ENCODE data around the gene SLITRK3. TPM values are rescaled to one million over a fixed set of nuclear protein-coding genes. Genes with fewer than 3 reads are reported as not detected.

SLITRK3 gene, protein sequence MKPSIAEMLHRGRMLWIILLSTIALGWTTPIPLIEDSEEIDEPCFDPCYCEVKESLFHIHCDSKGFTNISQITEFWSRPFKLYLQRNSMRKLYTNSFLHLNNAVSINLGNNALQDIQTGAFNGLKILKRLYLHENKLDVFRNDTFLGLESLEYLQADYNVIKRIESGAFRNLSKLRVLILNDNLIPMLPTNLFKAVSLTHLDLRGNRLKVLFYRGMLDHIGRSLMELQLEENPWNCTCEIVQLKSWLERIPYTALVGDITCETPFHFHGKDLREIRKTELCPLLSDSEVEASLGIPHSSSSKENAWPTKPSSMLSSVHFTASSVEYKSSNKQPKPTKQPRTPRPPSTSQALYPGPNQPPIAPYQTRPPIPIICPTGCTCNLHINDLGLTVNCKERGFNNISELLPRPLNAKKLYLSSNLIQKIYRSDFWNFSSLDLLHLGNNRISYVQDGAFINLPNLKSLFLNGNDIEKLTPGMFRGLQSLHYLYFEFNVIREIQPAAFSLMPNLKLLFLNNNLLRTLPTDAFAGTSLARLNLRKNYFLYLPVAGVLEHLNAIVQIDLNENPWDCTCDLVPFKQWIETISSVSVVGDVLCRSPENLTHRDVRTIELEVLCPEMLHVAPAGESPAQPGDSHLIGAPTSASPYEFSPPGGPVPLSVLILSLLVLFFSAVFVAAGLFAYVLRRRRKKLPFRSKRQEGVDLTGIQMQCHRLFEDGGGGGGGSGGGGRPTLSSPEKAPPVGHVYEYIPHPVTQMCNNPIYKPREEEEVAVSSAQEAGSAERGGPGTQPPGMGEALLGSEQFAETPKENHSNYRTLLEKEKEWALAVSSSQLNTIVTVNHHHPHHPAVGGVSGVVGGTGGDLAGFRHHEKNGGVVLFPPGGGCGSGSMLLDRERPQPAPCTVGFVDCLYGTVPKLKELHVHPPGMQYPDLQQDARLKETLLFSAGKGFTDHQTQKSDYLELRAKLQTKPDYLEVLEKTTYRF
- polyA plus RNA-seq (2012; ENCODE audit: insufficient read depth, insufficient read length, low read depth), result not detected

GRCh38 chr3:165195640-165196576 is at the start of gene SLITRK3:
TSS of gene SLITRK3 (minus strand) at chr3:165196384. CDS start at chr3:165190830, 5,554 bp downstream.
- TF ChIP-seq, protein P1, sequence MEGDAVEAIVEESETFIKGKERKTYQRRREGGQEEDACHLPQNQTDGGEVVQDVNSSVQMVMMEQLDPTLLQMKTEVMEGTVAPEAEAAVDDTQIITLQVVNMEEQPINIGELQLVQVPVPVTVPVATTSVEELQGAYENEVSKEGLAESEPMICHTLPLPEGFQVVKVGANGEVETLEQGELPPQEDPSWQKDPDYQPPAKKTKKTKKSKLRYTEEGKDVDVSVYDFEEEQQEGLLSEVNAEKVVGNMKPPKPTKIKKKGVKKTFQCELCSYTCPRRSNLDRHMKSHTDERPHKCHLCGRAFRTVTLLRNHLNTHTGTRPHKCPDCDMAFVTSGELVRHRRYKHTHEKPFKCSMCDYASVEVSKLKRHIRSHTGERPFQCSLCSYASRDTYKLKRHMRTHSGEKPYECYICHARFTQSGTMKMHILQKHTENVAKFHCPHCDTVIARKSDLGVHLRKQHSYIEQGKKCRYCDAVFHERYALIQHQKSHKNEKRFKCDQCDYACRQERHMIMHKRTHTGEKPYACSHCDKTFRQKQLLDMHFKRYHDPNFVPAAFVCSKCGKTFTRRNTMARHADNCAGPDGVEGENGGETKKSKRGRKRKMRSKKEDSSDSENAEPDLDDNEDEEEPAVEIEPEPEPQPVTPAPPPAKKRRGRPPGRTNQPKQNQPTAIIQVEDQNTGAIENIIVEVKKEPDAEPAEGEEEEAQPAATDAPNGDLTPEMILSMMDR (IDR thresholded peaks at IDR 0.05; ENCODE audit: low read depth, low read length), result no peak
- H3K4me3 ChIP-seq (ENCODE audit: low read depth, low read length), result peak within 1 kb of the TSS; percentile 53
- H3K4me1 ChIP-seq, result peaks cover 5% of the 10 kb centered on the region; the same call in 1 of the 2 replicates
- H3K9me3 ChIP-seq, result no peaks in the 10 kb centered on the region
- no peaks in the 10 kb centered on the region for H3K36me3 ChIP-seq
- DNase-seq, result peak; percentile 4
- H3K27me3 ChIP-seq, result peaks cover 78% of the 10 kb centered on the region

DNA sequence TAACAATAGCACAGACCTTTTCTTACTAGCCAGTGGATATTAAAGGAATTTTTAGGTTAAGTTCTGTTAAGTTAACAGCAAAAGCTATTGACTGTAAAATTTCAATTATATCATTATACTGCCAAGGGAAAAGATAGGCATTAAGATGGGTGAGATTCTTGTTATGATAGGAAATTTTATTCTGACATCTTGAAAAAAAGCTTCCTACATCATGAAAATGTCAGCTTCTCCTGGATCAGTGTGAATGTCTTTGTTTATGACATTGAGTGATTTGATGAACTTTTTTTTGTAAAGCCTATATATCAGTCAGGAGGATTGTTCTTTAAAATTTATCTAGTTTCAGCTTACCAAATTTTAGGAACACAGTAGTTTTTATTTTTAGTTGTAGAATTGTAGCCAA is 47.4 kb upstream of the SLITRK3 start:
- Histone ChIP-seq H3K27me3 (no peaks in the 10 kb centered on the region; the same call in 1 of the 2 replicates), H3K4me1 (no peaks in the 10 kb centered on the region), H3K36me3 (no peaks in the 10 kb centered on the region), H3K4me3 (ENCODE audit: low read depth, low read length) (no peak overlapping the region), H3K9me3 (no peaks in the 10 kb centered on the region)
- DNase-seq, result no peak
- TF ChIP-seq, protein P1 (IDR thresholded peaks at IDR 0.05; ENCODE audit: low read depth, low read length), result no peak

DNA sequence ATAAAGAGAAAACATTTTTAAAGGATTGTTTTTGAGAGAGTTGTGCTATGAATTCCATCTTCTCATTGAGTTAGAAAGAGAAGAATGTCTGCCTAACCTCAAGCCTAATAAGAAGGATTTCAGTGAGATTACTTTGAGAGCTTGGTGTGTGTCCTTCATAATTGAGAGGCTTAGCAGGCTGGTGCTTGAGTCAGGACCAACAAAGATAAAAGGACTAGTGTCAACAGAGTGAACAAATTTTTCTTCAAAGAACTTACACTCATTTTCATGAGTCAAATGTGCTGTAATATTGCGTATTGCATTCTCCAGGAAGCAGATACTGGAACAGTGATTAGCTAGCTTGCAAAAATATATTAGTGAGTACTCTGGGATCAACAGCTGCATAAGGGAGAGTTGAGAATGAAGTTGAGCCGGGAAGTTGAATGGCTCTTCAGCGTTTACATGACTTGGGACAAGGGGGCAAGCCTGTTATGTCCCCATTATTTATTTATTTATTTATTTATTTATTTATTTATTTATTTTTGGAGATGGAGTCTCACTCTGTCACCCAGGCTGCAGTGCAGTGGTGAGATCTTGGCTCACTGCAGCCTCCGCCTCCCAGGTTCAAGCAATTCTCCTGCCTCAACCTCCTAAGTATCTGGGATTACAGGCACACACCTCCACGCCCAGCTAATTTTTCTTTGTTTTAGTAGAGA is 37.5 kb upstream of the SLITRK3 start:
- no peaks in the 10 kb centered on the region for H3K9me3 ChIP-seq
- DNase-seq, result no peak
- H3K4me1 ChIP-seq, result no peaks in the 10 kb centered on the region
- no peaks in the 10 kb centered on the region for H3K27me3 ChIP-seq
- no peak overlapping the region for H3K4me3 ChIP-seq (ENCODE audit: low read depth, low read length)
- H3K36me3 ChIP-seq, result no peaks in the 10 kb centered on the region
- TF ChIP-seq, protein P1 (IDR thresholded peaks at IDR 0.05; ENCODE audit: low read depth, low read length), result no peak

DNA sequence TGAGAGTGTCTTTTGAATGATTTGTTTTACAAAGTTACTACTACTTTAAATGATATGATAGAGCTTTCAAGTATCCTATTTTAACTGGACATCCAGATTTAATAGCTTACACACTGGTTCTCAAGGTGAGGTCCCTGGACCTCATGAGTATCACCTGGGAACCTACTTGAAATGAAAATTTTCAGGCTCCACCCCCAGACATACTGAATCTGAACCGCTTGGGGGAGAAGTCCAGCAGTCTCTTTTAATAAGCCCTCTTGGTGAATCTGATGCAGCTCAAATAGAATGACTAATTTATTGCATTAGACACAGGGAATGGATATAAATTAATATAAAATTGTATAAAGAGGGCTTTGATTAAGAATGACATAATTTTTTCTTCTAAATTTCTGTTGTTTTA is 29.4 kb upstream of the SLITRK3 start:
- Histone ChIP-seq H3K27me3 (no peaks in the 10 kb centered on the region), H3K4me1 (no peaks in the 10 kb centered on the region), H3K4me3 (ENCODE audit: low read depth, low read length) (no peak overlapping the region), H3K9me3 (no peaks in the 10 kb centered on the region), H3K36me3 (no peaks in the 10 kb centered on the region)
- TF ChIP-seq, protein P1 (IDR thresholded peaks at IDR 0.05; ENCODE audit: low read depth, low read length), result no peak
- DNase-seq, result no peak

DNA sequence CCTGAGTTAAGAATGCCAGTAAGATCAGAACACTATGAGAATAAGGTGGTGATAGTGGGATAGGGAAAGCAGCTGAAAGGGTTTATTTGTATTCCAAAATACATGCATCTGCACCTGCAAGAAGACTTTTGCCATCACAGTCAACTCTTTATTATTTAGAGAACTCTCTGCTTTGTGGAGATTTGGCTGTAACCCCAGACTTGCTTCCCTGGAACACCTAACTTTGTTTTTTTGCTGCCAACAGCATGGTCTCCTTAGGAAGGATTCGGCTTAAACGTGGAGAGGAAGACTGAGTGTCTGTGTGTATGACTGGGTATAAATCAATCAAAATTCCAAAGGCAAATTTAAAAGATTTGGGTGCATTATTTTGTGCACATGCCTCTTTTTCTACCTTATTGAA is 21.6 kb upstream of the SLITRK3 start:
- no peaks in the 10 kb centered on the region for H3K36me3 ChIP-seq
- no peaks in the 10 kb centered on the region for H3K9me3 ChIP-seq
- TF ChIP-seq, protein P1 (IDR thresholded peaks at IDR 0.05; ENCODE audit: low read depth, low read length), result no peak
- no peak for DNase-seq
- H3K27me3 ChIP-seq, result no peaks in the 10 kb centered on the region
- no peak overlapping the region for H3K4me3 ChIP-seq (ENCODE audit: low read depth, low read length)
- H3K4me1 ChIP-seq, result no peaks in the 10 kb centered on the region
